ENCODE data around the gene EFNA1. TPM values are rescaled to one million over a fixed set of nuclear protein-coding genes. Genes with fewer than 3 reads are reported as not detected.
A peak's percentile ranks its signal among the peaks of the same experiment; 100 is the strongest.

The EFNA1 gene
- polyA plus RNA-seq, 2 of the 4 experiments (the other 2 are of a cell fraction) = 25.1 to 38.9 TPM

- peak in 1 of 2 experiments; percentile 72; a peak in 2 of 5 replicates for TF ChIP-seq JUN (IDR thresholded peaks at IDR 0.05)
- TF ChIP-seq, protein P1, sequence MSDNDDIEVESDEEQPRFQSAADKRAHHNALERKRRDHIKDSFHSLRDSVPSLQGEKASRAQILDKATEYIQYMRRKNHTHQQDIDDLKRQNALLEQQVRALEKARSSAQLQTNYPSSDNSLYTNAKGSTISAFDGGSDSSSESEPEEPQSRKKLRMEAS (IDR thresholded peaks at IDR 0.05) = peak; percentile 72
- peak; percentile 55 for TF ChIP-seq POLR2A (IDR thresholded peaks at IDR 0.05; ENCODE audit: low read length)
- TF ChIP-seq MAFK (IDR thresholded peaks at IDR 0.05; ENCODE audit: partially characterized antibody) = no peak
- TF ChIP-seq, protein P2, sequence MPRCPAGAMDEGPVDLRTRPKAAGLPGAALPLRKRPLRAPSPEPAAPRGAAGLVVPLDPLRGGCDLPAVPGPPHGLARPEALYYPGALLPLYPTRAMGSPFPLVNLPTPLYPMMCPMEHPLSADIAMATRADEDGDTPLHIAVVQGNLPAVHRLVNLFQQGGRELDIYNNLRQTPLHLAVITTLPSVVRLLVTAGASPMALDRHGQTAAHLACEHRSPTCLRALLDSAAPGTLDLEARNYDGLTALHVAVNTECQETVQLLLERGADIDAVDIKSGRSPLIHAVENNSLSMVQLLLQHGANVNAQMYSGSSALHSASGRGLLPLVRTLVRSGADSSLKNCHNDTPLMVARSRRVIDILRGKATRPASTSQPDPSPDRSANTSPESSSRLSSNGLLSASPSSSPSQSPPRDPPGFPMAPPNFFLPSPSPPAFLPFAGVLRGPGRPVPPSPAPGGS (IDR thresholded peaks at IDR 0.05) = peak; percentile 49; the same call in 1 of the 3 replicates
- TF ChIP-seq HOXB5 (CRISPR knock-in tag; IDR thresholded peaks at IDR 0.05) = peak; percentile 58; the same call in 1 of the 2 replicates
- TF ChIP-seq, protein P3, sequence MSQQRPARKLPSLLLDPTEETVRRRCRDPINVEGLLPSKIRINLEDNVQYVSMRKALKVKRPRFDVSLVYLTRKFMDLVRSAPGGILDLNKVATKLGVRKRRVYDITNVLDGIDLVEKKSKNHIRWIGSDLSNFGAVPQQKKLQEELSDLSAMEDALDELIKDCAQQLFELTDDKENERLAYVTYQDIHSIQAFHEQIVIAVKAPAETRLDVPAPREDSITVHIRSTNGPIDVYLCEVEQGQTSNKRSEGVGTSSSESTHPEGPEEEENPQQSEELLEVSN (IDR thresholded peaks at IDR 0.05; ENCODE audit: borderline replicate concordance, low read depth) = 0 out of 2 replicates have a peak, but pooled peaks have one; percentile 12
- no peak for TF ChIP-seq FOXS1 (CRISPR knock-in tag; IDR thresholded peaks at IDR 0.05)
- TF ChIP-seq CHD2 (IDR thresholded peaks at IDR 0.05; ENCODE audit: low read length, partially characterized antibody) = no peak
- Histone ChIP-seq H3K4me2 (peak within 1 kb of the TSS; percentile 75), H3K27ac (peak within 1 kb of the TSS; percentile 83 to 90), H3K9me3 (no peaks in the 10 kb centered on the region), H3K4me1 (peaks cover 12% of the 10 kb centered on the region), H3K4me3 (peak within 1 kb of the TSS; percentile 65)
- ChIA-PET CTCF (interaction anchor here (1.1 to 2.1 kb wide), 2 partner anchors 37 to 50 kb away, joined by 3 to 4 read pairs; no protein-coding TSS in a partner anchor), POLR2A (interaction anchor here (0.6 kb wide), 2 partner anchors 22 to 277 kb away, joined by 3 to 4 read pairs; no protein-coding TSS in a partner anchor)
- FAIRE-seq (no peak), ATAC-seq (peak; percentile 81 to 83), DNase-seq (ENCODE audit: low read depth in 1 of 2, low spot score in 1 of 2) (peak; percentile 85 to 86)
- WGBS (ENCODE audit: missing lambda C conversion rate) = 1% methylated on average over 42 of the region's 42 CpGs
These were observed 12.4 kb downstream of the EFNA1 start, which contains the start of gene DPM3 for GRCh38 chr1:155139895-155140629. Gene DPM3, minus strand, starts transcription at chr1:155140531. Its CDS starts 291 bp downstream, at chr1:155140240.

DNA sequence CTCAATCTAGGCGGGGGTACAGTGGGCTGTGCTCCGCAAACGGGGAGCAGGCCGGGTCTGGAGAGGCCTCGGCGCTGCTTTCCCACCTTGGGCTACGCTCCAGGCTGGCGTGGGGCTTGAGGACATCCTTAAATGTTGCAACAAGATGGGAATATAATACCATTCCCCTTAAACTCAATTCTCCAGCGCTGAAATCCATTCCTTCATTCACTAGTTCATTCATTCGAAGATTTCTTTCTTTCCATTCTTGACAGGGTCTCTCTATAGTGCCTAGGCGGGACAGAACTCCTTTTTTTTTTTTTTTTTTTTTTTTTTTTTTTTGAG is 12.9 kb downstream of the EFNA1 start:
- Histone ChIP-seq H3K4me3 (peak overlapping the region; percentile 65), H3K9me3 (no peaks in the 10 kb centered on the region), H3K27ac (peak overlapping the region; percentile 83 to 90), H3K4me2 (peak overlapping the region; percentile 75), H3K4me1 (peaks cover 12% of the 10 kb centered on the region)
- CTCF ChIA-PET = interaction anchor here (1.1 to 2.1 kb wide), 2 partner anchors 37 to 51 kb away, joined by 3 to 4 read pairs; no protein-coding TSS in a partner anchor
- no peak for TF ChIP-seq HDAC2 (IDR thresholded peaks at IDR 0.05)
- peak; percentile 6; the same call in 1 of the 2 replicates for TF ChIP-seq ZC3H11A (IDR thresholded peaks at IDR 0.05)
- no peak for ATAC-seq
- no peak for FAIRE-seq
- POLR2A ChIA-PET = no interaction called here
- no peak for DNase-seq (ENCODE audit: low read depth in 1 of 2, low spot score in 1 of 2)
- WGBS (ENCODE audit: missing lambda C conversion rate) = 5% methylated on average over 11 of the region's 11 CpGs

DNA sequence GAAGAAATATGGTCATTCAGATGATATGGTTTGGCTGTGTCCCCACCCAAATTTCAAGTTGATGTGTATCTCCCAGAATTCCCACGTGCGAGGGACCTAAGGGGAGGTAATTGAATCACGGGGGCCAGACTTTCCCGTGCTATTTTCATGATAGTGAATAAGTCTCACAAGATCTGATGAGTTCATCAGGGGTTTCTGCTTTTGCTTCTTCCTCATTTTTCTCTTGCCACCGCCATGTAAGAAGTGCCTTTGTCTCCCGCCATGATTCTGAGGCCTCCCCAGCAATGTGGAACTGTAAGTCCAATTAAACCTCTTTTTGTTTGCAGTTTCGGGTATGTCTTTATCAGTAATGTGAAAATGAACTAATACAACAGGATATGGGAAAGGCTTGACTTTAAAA is 14.1 kb downstream of the EFNA1 start:
- TF ChIP-seq PHF8 (IDR thresholded peaks at IDR 0.05; ENCODE audit: borderline replicate concordance, low read depth) (no peak), NPAS2 (CRISPR knock-in tag; IDR thresholded peaks at IDR 0.05; ENCODE audit: borderline replicate concordance) (no peak), RNF2 (IDR thresholded peaks at IDR 0.05; ENCODE audit: borderline replicate concordance, low read depth) (no peak), MAZ (IDR thresholded peaks at IDR 0.05; ENCODE audit: borderline replicate concordance, low read depth, low read length) (no peak)
- TF ChIP-seq, protein P4, sequence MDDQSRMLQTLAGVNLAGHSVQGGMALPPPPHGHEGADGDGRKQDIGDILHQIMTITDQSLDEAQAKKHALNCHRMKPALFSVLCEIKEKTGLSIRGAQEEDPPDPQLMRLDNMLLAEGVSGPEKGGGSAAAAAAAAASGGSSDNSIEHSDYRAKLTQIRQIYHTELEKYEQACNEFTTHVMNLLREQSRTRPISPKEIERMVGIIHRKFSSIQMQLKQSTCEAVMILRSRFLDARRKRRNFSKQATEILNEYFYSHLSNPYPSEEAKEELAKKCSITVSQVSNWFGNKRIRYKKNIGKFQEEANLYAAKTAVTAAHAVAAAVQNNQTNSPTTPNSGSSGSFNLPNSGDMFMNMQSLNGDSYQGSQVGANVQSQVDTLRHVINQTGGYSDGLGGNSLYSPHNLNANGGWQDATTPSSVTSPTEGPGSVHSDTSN (IDR thresholded peaks at IDR 0.05) = no peak
- Histone ChIP-seq H3K9me3 (no peaks in the 10 kb centered on the region), H3K27ac (no peak overlapping the region), H3K4me2 (no peak overlapping the region), H3K4me1 (peaks cover 10% of the 10 kb centered on the region), H3K4me3 (no peak overlapping the region)
- FAIRE-seq (no peak), DNase-seq (ENCODE audit: low read depth in 1 of 2, low spot score in 1 of 2) (no peak), ATAC-seq (no peak)
- POLR2A ChIA-PET = no interaction called here
- 78% methylated on average over 7 of the region's 7 CpGs for WGBS (ENCODE audit: missing lambda C conversion rate)
- CTCF ChIA-PET = interaction anchor here (1.0 to 11.7 kb wide), 5 partner anchors 15 to 52 kb away, joined by 3 to 79 read pairs (median 4); no protein-coding TSS in a partner anchor

Measured in A549 (cell line).